Vagina (tissue), 2 donors: Measurements from ENCODE around the gene PTPN14. TPM values are rescaled to one million over a fixed set of nuclear protein-coding genes. Genes with fewer than 3 reads are reported as not detected.

Experiments
- DNase-seq, 2 donors: peaks; one replicate each; pipeline ENCODE4 v3.0.0-alpha.2; 2017; ENCODE audit errors: extremely low spot score in 2 of 2
- H3K27ac ChIP-seq: fragments of 200-600 bp; sonication (generic); one replicate; pipeline ENCODE4 v1.5.1; 2019
- H3K27me3 ChIP-seq: fragments of 200-600 bp; sonication (generic); one replicate; pipeline ENCODE4 v1.5.1; 2019
- H3K36me3 ChIP-seq, 2 donors: fragments of 200-600 bp; sonication (generic); one replicate each; pipeline ENCODE4 v1.5.1; 2017 to 2019
- H3K4me1 ChIP-seq: fragments of 200-600 bp; sonication (generic); one replicate; pipeline ENCODE4 v1.5.1; 2019
- H3K4me3 ChIP-seq, 2 donors: fragments of 200-600 bp; sonication (generic); 1 replicate in 1 of 2; 2 replicates in 1 of 2; pipeline ENCODE4 v1.5.1; 2016 to 2019
- H3K9me3 ChIP-seq: fragments of 200-600 bp; sonication (generic); one replicate; pipeline ENCODE4 v1.5.1; 2019
- POLR2A ChIP-seq, 2 donors: fragments of 450-650 bp; IDR thresholded peaks; one replicate each; pipeline ENCODE4 v1.6.1; 2017; ENCODE audit warnings: antibody characterized with exemption in 2 of 2, mild to moderate bottlenecking in 2 of 2, moderate library complexity in 2 of 2
- POLR2AphosphoS5 ChIP-seq, 2 donors: sonication (generic); formaldehyde crosslinking; IDR thresholded peaks; one replicate each; pipeline ENCODE4 v1.9.0; 2017; ENCODE audit warnings: antibody characterized with exemption in 2 of 2, mild to moderate bottlenecking in 2 of 2, low read depth in 1 of 2; ENCODE audit not compliant: insufficient read depth in 1 of 2
- intact Hi-C: fragments of 100-400 bp; cut with DNase I; formaldehyde crosslinking; loops from one replicate; pipeline ENCODE4 v1.15.1; 2023
- total RNA-seq: library from RNA; depleted of rRNA; stranded (reverse); fragments of >200 nt; gene quantifications from one replicate; pipeline ENCODE4 v1.2.3, GENCODE V29; 2016
- TF ChIP-seq, protein P1 (sequence below), 3 experiments: fragments of 450-650 bp in 2 of 3; fragments of 200-600 bp in 1 of 3; sonication (generic) in 1 of 3; IDR thresholded peaks; one replicate each; pipeline ENCODE4 v1.5.1; 2017 to 2019; ENCODE audit warnings: antibody characterized with exemption in 3 of 3, mild to moderate bottlenecking in 2 of 3, moderate library complexity in 2 of 3

PTPN14 gene
- total RNA-seq, 1 donor from 2014 or later, result 24.3 TPM

DNA sequence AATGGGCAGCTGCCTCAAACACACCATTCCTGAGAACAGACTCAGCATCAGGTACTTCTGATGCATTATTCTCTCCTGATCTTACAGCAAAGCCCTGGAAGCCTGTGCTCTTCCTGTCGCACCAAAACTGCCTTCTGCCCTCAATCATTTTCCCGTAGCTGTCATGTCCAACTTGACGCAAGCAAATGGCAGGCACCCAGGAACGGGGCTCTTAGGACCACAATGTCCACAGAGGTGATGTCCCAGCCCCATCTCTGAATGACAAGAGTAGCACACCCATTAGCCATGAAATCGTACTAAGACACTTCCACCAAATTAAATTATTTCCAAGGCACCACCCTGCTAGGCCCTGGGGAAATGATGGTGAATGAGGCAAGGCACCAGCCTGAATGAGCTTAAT, 47.1 kb downstream of the PTPN14 start:
- no peak for DNase-seq
- intact Hi-C loops, result no loop called here
- Histone ChIP-seq H3K27me3 (no peaks in the 10 kb centered on the region), H3K4me1 (peaks cover 6% of the 10 kb centered on the region), H3K4me3 (no peak overlapping the region), H3K36me3 (no peaks in the 10 kb centered on the region), H3K9me3 (no peaks in the 10 kb centered on the region), H3K27ac (no peak overlapping the region)
- TF ChIP-seq, protein P1, sequence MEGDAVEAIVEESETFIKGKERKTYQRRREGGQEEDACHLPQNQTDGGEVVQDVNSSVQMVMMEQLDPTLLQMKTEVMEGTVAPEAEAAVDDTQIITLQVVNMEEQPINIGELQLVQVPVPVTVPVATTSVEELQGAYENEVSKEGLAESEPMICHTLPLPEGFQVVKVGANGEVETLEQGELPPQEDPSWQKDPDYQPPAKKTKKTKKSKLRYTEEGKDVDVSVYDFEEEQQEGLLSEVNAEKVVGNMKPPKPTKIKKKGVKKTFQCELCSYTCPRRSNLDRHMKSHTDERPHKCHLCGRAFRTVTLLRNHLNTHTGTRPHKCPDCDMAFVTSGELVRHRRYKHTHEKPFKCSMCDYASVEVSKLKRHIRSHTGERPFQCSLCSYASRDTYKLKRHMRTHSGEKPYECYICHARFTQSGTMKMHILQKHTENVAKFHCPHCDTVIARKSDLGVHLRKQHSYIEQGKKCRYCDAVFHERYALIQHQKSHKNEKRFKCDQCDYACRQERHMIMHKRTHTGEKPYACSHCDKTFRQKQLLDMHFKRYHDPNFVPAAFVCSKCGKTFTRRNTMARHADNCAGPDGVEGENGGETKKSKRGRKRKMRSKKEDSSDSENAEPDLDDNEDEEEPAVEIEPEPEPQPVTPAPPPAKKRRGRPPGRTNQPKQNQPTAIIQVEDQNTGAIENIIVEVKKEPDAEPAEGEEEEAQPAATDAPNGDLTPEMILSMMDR (IDR thresholded peaks at IDR 0.05), result no peak
- TF ChIP-seq POLR2A (IDR thresholded peaks at IDR 0.05) (no peak), POLR2AphosphoS5 (IDR thresholded peaks at IDR 0.05; ENCODE audit: insufficient read depth in 1 of 2, low read depth in 1 of 2) (no peak)

GRCh38 chr1:214503553-214503952, 47.8 kb downstream of the PTPN14 start:
- H3K27ac ChIP-seq, result no peak overlapping the region
- H3K4me1 ChIP-seq, result peaks cover 6% of the 10 kb centered on the region
- intact Hi-C loops, result no loop called here
- no peak for DNase-seq
- no peak overlapping the region for H3K4me3 ChIP-seq
- H3K36me3 ChIP-seq, result no peaks in the 10 kb centered on the region
- TF ChIP-seq, protein P1 (IDR thresholded peaks at IDR 0.05), result no peak
- TF ChIP-seq POLR2AphosphoS5 (IDR thresholded peaks at IDR 0.05; ENCODE audit: insufficient read depth in 1 of 2, low read depth in 1 of 2) (no peak), POLR2A (IDR thresholded peaks at IDR 0.05) (no peak)
- no peaks in the 10 kb centered on the region for H3K27me3 ChIP-seq
- no peaks in the 10 kb centered on the region for H3K9me3 ChIP-seq

GRCh38 chr1:214500340-214501055, 50.9 kb downstream of the PTPN14 start:
- Histone ChIP-seq H3K4me1 (peaks cover 5% of the 10 kb centered on the region), H3K36me3 (no peaks in the 10 kb centered on the region), H3K27me3 (no peaks in the 10 kb centered on the region), H3K4me3 (no peak overlapping the region), H3K27ac (no peak overlapping the region), H3K9me3 (no peaks in the 10 kb centered on the region)
- intact Hi-C loops, result no loop called here
- no peak for DNase-seq
- TF ChIP-seq, protein P1 (IDR thresholded peaks at IDR 0.05), result no peak
- TF ChIP-seq POLR2AphosphoS5 (IDR thresholded peaks at IDR 0.05; ENCODE audit: insufficient read depth in 1 of 2, low read depth in 1 of 2) (no peak), POLR2A (IDR thresholded peaks at IDR 0.05) (no peak)

- intact Hi-C loops, result no loop called here
Observed at GRCh38 chr1:214499732-214500131, 51.7 kb downstream of the PTPN14 start.

DNA sequence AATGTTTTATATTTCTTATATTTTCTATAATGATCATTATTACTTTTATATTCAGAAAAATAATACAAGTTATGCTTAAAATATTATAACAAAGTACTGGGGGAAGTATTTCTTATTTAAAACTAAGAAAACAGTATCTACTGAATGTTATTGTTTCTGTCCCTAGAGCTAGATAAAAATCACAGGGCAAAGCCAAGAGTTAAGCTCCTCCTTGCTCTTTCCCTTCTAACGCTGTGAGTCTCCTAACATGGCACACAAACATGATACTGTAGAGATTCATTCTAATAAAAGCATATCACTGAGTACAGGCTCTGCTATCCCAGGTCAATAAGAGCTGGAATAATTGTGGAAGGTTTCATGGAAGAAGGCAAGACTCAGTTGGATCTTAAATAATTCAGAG, 53.4 kb downstream of the PTPN14 start:
- intact Hi-C loops, result no loop called here
- no peak overlapping the region for H3K4me3 ChIP-seq
- no peak for DNase-seq
- H3K4me1 ChIP-seq, result peaks cover 5% of the 10 kb centered on the region
- H3K27ac ChIP-seq, result no peak overlapping the region
- TF ChIP-seq, protein P1 (IDR thresholded peaks at IDR 0.05), result no peak
- TF ChIP-seq POLR2AphosphoS5 (IDR thresholded peaks at IDR 0.05; ENCODE audit: insufficient read depth in 1 of 2, low read depth in 1 of 2) (no peak), POLR2A (IDR thresholded peaks at IDR 0.05) (no peak)
- no peaks in the 10 kb centered on the region for H3K36me3 ChIP-seq
- H3K27me3 ChIP-seq, result no peaks in the 10 kb centered on the region
- H3K9me3 ChIP-seq, result no peaks in the 10 kb centered on the region

More at GRCh38 chr1:214499732-214500131, 51.7 kb downstream of the PTPN14 start:
- H3K27me3 ChIP-seq, result no peaks in the 10 kb centered on the region
- no peaks in the 10 kb centered on the region for H3K36me3 ChIP-seq
- no peak overlapping the region for H3K27ac ChIP-seq
- no peak overlapping the region for H3K4me3 ChIP-seq
- H3K9me3 ChIP-seq, result no peaks in the 10 kb centered on the region
- peaks cover 5% of the 10 kb centered on the region for H3K4me1 ChIP-seq
- TF ChIP-seq POLR2AphosphoS5 (IDR thresholded peaks at IDR 0.05; ENCODE audit: insufficient read depth in 1 of 2, low read depth in 1 of 2) (peak in 1 of 2 donors; percentile 61), POLR2A (IDR thresholded peaks at IDR 0.05) (no peak)
- TF ChIP-seq, protein P1 (IDR thresholded peaks at IDR 0.05), result no peak
- no peak for DNase-seq
